C4-2B (cell line): Measurements from ENCODE around the gene MAST4.

Experiments
- ZFX ChIP-seq: fragments of 450-650 bp; IDR thresholded peaks from 2 replicates; pipeline ENCODE4 v1.6.1; 2017
- TF ChIP-seq, protein P1 (sequence below): fragments of 450-650 bp; conservative IDR thresholded peaks from 2 replicates; pipeline ENCODE4 v1.5.1; 2017; ENCODE audit warnings: mild to moderate bottlenecking

DNA sequence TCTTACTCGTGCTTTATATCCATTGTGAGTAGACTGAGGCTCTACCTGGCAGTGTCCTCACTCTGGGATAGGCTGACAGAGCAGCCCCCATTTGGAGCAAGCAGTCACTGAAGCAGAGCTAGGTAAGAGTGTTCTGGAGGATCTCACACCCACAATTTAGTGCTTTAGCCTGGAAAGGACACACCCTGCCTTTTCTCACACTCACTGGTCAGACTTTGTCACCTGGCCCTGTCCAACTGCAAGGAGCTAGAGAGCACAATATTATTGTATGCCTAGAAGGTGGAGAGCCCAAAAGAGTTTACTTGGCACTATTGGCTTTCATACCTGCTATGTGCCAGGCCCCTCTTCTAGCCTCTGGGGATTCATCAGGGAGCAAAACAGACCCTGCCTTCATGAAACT lies 141.9 kb downstream of the MAST4 start:
- TF ChIP-seq, protein P1, sequence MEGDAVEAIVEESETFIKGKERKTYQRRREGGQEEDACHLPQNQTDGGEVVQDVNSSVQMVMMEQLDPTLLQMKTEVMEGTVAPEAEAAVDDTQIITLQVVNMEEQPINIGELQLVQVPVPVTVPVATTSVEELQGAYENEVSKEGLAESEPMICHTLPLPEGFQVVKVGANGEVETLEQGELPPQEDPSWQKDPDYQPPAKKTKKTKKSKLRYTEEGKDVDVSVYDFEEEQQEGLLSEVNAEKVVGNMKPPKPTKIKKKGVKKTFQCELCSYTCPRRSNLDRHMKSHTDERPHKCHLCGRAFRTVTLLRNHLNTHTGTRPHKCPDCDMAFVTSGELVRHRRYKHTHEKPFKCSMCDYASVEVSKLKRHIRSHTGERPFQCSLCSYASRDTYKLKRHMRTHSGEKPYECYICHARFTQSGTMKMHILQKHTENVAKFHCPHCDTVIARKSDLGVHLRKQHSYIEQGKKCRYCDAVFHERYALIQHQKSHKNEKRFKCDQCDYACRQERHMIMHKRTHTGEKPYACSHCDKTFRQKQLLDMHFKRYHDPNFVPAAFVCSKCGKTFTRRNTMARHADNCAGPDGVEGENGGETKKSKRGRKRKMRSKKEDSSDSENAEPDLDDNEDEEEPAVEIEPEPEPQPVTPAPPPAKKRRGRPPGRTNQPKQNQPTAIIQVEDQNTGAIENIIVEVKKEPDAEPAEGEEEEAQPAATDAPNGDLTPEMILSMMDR = no peak
- TF ChIP-seq ZFX = no peak
